ENCODE measurements around the gene HOTAIR.

HOTAIR gene

GRCh38 chr12:53956251-53956887 is 18.4 kb downstream of the HOTAIR start:
- DNase-seq: no peak

GRCh38 chr12:53955776-53956250 is 18.9 kb downstream of the HOTAIR start:
- no peak for DNase-seq

- no peak for DNase-seq
These were observed 19.5 kb downstream of the HOTAIR start for GRCh38 chr12:53955036-53955775.

GRCh38 chr12:53954694-53955035 is 20.1 kb downstream of the HOTAIR start, which contains the start of gene HOXC12:
Gene HOXC12, plus strand, starts transcription at chr12:53954903. Its CDS starts 27 bp downstream, at chr12:53954930.
- no peak for DNase-seq

GRCh38 chr12:53953831-53954693 is 20.7 kb downstream of the HOTAIR start:
- no peak for DNase-seq

GRCh38 chr12:53952871-53953734 is 21.7 kb downstream of the HOTAIR start:
- DNase-seq: no peak

- DNase-seq: no peak
These were observed 22.4 kb downstream of the HOTAIR start for GRCh38 chr12:53952335-53952694.

GRCh38 chr12:53951577-53952334 is 23.0 kb downstream of the HOTAIR start:
- no peak for DNase-seq

GRCh38 chr12:53950789-53951576 is 23.8 kb downstream of the HOTAIR start:
- no peak for DNase-seq

- DNase-seq: no peak
These were observed 24.3 kb downstream of the HOTAIR start for GRCh38 chr12:53950437-53950773.

GRCh38 chr12:53949631-53950436 is 24.9 kb downstream of the HOTAIR start:
- no peak for DNase-seq

GRCh38 chr12:53948650-53949593 is 25.8 kb downstream of the HOTAIR start:
- DNase-seq: no peak

- DNase-seq: no peak
These were observed 27.0 kb downstream of the HOTAIR start for GRCh38 chr12:53947743-53948142.

GRCh38 chr12:53944907-53945847 is 29.6 kb downstream of the HOTAIR start:
- no peak for DNase-seq

- no peak for DNase-seq
These were observed 30.5 kb downstream of the HOTAIR start for GRCh38 chr12:53944209-53944608.

GRCh38 chr12:53942467-53942997 is 32.2 kb downstream of the HOTAIR start:
- DNase-seq: no peak

GRCh38 chr12:53941750-53942149 is 33.0 kb downstream of the HOTAIR start:
- DNase-seq: no peak

GRCh38 chr12:53941187-53941586 is 33.6 kb downstream of the HOTAIR start:
- DNase-seq: no peak

All from inflammatory macrophage treated with lipopolysaccharide for 4 hours (primary cell).